HCT116 (cell line): ENCODE results near the gene ACP7.

Experiments used
- EZH2 ChIP-seq: fragments of 200-600 bp; sonication (generic); IDR thresholded peaks from 2 replicates; pipeline ENCODE4 v1.6.1; 2017; ENCODE audit warnings: antibody characterized with exemption, mixed run types
- EZH2phosphoT487 ChIP-seq: fragments of 200-600 bp; IDR thresholded peaks from 2 replicates; pipeline ENCODE4 v1.6.1; 2018; ENCODE audit warnings: antibody characterized with exemption, borderline replicate concordance
- MAX ChIP-seq: IDR thresholded peaks from 2 replicates; pipeline ENCODE4 v1.6.1; 2012
- SP1 ChIP-seq: IDR thresholded peaks from 2 replicates; pipeline ENCODE4 v1.6.1; 2012; ENCODE audit warnings: low read depth
- TCF7L2 ChIP-seq: IDR thresholded peaks from 2 replicates; pipeline ENCODE4 v1.7.0; 2011; ENCODE audit warnings: borderline replicate concordance, inconsistent platforms; ENCODE audit not compliant: insufficient read depth, insufficient read length; ENCODE audit errors: extremely low read depth
- TF ChIP-seq, protein P1 (sequence below), 3 experiments: fragments of 200-600 bp in 1 of 3; sonication (generic) in 1 of 3; IDR thresholded peaks in 2 of 3; conservative IDR thresholded peaks in 1 of 3; 2 replicates each; pipeline ENCODE4 v1.5.1; 2012 to 2017; ENCODE audit warnings: low read depth in 2 of 3, low read length in 2 of 3, antibody characterized with exemption in 1 of 3, borderline replicate concordance in 1 of 3, control low read depth in 1 of 3, mild to moderate bottlenecking in 1 of 3, mixed read lengths in 1 of 3, mixed run types in 1 of 3, moderate library complexity in 1 of 3; ENCODE audit not compliant: insufficient read depth in 1 of 3
- TF ChIP-seq, protein P2 (sequence below): IDR thresholded peaks from 2 replicates; pipeline ENCODE4 v1.6.1; 2012

DNA sequence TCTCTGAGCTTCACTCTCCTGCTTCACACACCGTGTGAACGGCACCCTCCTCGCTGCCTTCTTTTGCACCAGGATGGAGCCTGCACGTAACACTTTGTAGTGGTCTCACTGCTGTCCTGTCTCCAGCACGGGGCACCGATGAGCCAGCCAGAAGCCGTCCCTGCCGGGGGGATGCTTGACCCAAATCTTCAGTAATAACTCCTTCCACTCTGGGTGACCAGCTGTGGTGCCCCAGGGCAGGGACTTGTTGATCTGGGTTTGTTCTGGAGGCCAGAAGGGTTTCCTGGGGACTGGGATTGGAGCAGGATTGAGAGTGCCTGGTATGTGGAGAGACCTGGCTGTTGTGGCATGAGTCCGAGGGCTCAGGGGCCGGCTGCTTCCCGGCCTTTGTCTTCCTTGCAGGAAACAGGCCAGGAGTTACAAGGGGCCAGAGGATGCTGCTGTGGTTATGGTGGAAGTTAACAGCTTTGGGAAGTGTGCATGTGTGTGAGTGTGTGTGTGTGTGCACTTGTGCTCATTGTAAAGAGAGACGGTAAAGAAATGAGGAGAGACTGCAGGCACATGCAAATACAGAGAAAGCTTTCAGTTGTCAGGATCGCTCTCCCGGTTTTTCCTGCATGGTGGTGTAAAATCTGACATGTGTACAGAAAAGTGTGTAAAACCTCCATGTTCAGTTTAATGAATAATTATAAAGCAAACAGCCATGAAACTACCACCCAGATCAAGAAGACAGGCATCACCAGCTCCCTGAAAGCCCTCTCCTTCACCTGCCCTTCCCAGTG lies 60.3 kb downstream of the ACP7 start:
- TF ChIP-seq, protein P1, sequence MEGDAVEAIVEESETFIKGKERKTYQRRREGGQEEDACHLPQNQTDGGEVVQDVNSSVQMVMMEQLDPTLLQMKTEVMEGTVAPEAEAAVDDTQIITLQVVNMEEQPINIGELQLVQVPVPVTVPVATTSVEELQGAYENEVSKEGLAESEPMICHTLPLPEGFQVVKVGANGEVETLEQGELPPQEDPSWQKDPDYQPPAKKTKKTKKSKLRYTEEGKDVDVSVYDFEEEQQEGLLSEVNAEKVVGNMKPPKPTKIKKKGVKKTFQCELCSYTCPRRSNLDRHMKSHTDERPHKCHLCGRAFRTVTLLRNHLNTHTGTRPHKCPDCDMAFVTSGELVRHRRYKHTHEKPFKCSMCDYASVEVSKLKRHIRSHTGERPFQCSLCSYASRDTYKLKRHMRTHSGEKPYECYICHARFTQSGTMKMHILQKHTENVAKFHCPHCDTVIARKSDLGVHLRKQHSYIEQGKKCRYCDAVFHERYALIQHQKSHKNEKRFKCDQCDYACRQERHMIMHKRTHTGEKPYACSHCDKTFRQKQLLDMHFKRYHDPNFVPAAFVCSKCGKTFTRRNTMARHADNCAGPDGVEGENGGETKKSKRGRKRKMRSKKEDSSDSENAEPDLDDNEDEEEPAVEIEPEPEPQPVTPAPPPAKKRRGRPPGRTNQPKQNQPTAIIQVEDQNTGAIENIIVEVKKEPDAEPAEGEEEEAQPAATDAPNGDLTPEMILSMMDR (IDR thresholded peaks at IDR 0.05 in 2 of 3, conservative IDR thresholded peaks at IDR 0.05 in 1 of 3; ENCODE audit: borderline replicate concordance in 1 of 3, insufficient read depth in 1 of 3, low read depth in 2 of 3, low read length in 2 of 3), result no peak
- TF ChIP-seq EZH2 (no peak), TCF7L2 (no peak), SP1 (no peak), EZH2phosphoT487 (no peak), MAX (no peak)
- TF ChIP-seq, protein P2, sequence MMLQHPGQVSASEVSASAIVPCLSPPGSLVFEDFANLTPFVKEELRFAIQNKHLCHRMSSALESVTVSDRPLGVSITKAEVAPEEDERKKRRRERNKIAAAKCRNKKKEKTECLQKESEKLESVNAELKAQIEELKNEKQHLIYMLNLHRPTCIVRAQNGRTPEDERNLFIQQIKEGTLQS, result no peak
